GM12801 (cell line): Measurements from ENCODE around the gene RAPGEF4.

Experiments
- CTCF ChIP-seq: IDR thresholded peaks from one replicate; pipeline ENCODE4 v1.5.1; 2011; ENCODE audit warnings: control low read depth; ENCODE audit not compliant: insufficient read length; ENCODE audit errors: extremely low read depth

RAPGEF4 gene

GRCh38 chr2:172804423-172804822, 68.8 kb downstream of the RAPGEF4 start:
- TF ChIP-seq CTCF, result no peak

GRCh38 chr2:172806493-172806892, 70.8 kb downstream of the RAPGEF4 start:
- no peak for TF ChIP-seq CTCF

- no peak for TF ChIP-seq CTCF
These were observed 71.4 kb downstream of the RAPGEF4 start for GRCh38 chr2:172806996-172807395.

GRCh38 chr2:172808156-172808555, 72.5 kb downstream of the RAPGEF4 start:
- no peak for TF ChIP-seq CTCF

GRCh38 chr2:172811027-172811426, 75.4 kb downstream of the RAPGEF4 start:
- TF ChIP-seq CTCF, result no peak

- no peak for TF ChIP-seq CTCF
These were observed 76.6 kb downstream of the RAPGEF4 start for GRCh38 chr2:172812158-172812744.

GRCh38 chr2:172813314-172813888, 77.8 kb downstream of the RAPGEF4 start:
- no peak for TF ChIP-seq CTCF
